Mucosa of descending colon (tissue), 3 donors: ENCODE results near the gene WDR93. TPM values are rescaled to one million over a fixed set of nuclear protein-coding genes. Genes with fewer than 3 reads are reported as not detected.
A peak's percentile ranks its signal among the peaks of the same experiment; 100 is the strongest.

Experiments
- ATAC-seq: fragments of 200-7000 bp; cut with Tn5 transposase; one replicate; pipeline ENCODE4 v1.9.1; 2020; ENCODE audit warnings: mild to moderate bottlenecking, moderate library complexity
- DNase-seq, 3 donors: peaks; one replicate each; pipeline ENCODE4 v3.0.0-alpha.2; 2020
- H3K36me3 ChIP-seq: fragments of 200-600 bp; one replicate; pipeline ENCODE4 v1.8.0; 2021; ENCODE audit warnings: low read depth, mild to moderate bottlenecking
- H3K4me1 ChIP-seq: fragments of 200-600 bp; one replicate; pipeline ENCODE4 v1.8.0; 2021; ENCODE audit warnings: low read depth, mild to moderate bottlenecking
- H3K4me3 ChIP-seq: fragments of 200-600 bp; one replicate; pipeline ENCODE4 v1.8.0; 2021; ENCODE audit warnings: mild to moderate bottlenecking
- H3K9me3 ChIP-seq: fragments of 200-600 bp; one replicate; pipeline ENCODE4 v1.8.0; 2021; ENCODE audit warnings: mild to moderate bottlenecking
- intact Hi-C, 2 donors: fragments of 100-400 bp; cut with DNase I in 1 of 2; cut with micrococcal nuclease in 1 of 2; formaldehyde crosslinking; loops; one replicate each; pipeline versions ENCODE4 v1.11.0 to v1.11.1; 2022; cut with DNase I, micrococcal nuclease
- total RNA-seq, 3 donors: library from RNA; stranded (reverse); fragmentation: NEBNext Ultra II Directional in 2 of 3; extraction: Animal tissue kit (Norgen Biotek cat#: 25700) in 2 of 3; gene quantifications; one replicate each; pipeline versions ENCODE4 v1.2.1 to v1.2.4, GENCODE V29; 2021 to 2023
- TF ChIP-seq, protein P1 (sequence below): fragments of 200-600 bp; IDR thresholded peaks from one replicate; pipeline ENCODE4 v1.8.0; 2022; ENCODE audit warnings: antibody characterized with exemption, mild to moderate bottlenecking
- donor health status: DM: no; HTN: no; CAD: no; lungs with moderate emphysema.
- donor health status: DM: no; HTN: no; CAD: no.
- donor health status: DM: no; HTN: yes; CAD: no.

The WDR93 gene
- total RNA-seq, 3 donors from 2014 or later: 0.14 TPM; not detected in 2

DNA sequence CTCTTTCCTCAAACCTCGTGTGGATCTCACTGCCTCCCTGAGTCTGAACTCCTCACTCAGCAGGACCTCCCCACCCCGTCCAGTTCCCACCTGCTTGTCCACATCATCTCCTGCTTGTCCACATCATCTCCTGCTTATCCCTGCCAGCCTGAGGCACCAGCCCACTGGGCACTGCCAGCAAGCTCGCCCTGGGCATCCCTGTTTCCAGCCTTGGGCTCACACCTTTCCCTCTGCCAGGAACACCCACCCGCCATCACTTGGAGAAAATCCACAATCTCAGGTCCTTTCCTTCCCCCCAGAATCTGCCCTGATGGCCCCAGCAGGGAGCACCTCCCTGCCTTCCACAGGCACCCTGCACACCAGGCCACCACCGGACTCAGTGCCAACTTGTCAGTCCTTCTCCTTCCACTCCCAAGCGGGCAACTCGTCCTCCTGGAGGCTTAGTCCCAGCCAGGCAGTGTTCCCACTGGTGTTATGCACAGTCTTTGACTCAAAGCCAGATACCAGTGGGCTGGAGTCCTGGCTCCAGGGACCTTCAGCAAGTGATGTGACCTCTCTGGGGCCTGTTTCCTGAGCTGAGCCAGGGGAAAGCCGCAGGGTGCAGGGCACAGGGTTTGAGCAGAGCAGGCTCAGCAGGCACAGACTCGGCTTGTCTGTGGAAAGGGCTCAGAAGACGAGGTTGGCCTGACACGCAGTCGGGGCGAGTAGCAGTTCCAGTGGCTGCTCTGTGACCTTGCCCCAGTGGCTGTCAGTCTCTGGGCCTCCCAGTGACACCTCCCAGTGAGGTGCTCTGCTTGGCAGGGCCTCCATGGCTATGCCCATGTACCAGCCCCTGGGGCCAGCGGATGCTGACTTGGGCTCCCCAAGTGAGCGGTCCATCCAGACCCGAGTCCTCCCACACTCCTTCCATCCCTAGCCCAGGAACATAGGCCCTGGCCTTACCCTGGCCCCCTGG, 76.0 kb downstream of the WDR93 start:
- TF ChIP-seq, protein P1, sequence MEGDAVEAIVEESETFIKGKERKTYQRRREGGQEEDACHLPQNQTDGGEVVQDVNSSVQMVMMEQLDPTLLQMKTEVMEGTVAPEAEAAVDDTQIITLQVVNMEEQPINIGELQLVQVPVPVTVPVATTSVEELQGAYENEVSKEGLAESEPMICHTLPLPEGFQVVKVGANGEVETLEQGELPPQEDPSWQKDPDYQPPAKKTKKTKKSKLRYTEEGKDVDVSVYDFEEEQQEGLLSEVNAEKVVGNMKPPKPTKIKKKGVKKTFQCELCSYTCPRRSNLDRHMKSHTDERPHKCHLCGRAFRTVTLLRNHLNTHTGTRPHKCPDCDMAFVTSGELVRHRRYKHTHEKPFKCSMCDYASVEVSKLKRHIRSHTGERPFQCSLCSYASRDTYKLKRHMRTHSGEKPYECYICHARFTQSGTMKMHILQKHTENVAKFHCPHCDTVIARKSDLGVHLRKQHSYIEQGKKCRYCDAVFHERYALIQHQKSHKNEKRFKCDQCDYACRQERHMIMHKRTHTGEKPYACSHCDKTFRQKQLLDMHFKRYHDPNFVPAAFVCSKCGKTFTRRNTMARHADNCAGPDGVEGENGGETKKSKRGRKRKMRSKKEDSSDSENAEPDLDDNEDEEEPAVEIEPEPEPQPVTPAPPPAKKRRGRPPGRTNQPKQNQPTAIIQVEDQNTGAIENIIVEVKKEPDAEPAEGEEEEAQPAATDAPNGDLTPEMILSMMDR: no peak
- Histone ChIP-seq H3K9me3 (no peaks in the 10 kb centered on the region), H3K4me1 (peaks cover 11% of the 10 kb centered on the region), H3K4me3 (no peak overlapping the region), H3K36me3 (no peaks in the 10 kb centered on the region)
- ATAC-seq: no peak
- intact Hi-C loops: no loop called here
- peak in 1 of 3 donors; percentile 46 for DNase-seq

DNA sequence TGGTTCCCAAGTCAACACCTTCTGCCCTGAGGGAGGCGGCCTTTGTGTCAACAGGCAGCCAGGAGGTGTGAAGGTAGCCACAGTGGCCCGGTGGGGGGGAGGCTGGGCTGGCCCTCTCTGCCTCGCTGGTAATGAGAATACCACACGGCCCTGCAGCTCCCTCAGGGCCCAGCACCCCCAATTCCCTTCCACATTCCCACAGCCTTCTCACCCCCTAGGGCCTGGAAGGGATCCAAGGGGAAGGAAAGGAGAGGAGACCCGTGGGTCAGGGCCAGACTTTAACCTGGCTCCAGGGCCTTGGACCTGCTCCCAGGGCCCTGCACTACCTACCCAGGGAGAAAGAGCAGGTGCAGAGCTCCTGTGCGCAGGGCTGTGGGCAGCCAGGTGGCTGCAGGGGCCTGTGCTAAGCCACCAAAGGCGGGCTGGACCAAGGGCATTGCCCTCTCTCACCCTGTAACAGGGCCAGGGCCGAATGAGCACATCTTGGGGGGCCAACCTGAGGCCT, 76.9 kb downstream of the WDR93 start:
- TF ChIP-seq, protein P1: no peak
- Histone ChIP-seq H3K4me3 (no peak overlapping the region), H3K36me3 (no peaks in the 10 kb centered on the region), H3K4me1 (peaks cover 5% of the 10 kb centered on the region), H3K9me3 (no peaks in the 10 kb centered on the region)
- ATAC-seq (peak; percentile 47), DNase-seq (peak in 2 of 3 donors; percentile 35 to 51)
- intact Hi-C loops: no loop called here

DNA sequence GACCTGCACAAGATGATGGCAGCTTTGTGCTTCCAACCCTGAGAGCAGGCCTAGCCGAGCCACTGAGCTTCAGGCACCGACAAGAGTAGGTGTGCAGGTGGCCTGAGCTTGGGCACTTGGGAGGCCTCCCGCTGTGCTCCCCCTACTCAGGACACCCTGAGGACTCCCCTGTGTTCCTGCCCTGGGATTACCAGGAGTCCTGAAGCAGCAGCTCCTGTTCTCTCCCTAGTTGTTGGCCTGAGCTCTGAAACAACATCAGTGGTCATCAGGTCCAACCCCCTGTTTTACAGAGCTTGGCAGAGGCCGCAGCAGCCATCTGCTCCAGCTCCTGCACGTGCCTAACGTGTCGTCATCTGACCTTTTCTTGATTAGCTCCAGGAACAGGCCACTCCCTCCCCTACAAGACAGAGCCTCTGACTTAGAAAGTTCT, 77.5 kb downstream of the WDR93 start:
- no peaks in the 10 kb centered on the region for H3K4me1 ChIP-seq
- ATAC-seq (peak; percentile 80), DNase-seq (peak; percentile 61 to 66 (median 63))
- H3K36me3 ChIP-seq: no peaks in the 10 kb centered on the region
- H3K4me3 ChIP-seq: no peak overlapping the region
- intact Hi-C loops: no loop called here
- TF ChIP-seq, protein P1: no peak
- H3K9me3 ChIP-seq: no peaks in the 10 kb centered on the region

DNA sequence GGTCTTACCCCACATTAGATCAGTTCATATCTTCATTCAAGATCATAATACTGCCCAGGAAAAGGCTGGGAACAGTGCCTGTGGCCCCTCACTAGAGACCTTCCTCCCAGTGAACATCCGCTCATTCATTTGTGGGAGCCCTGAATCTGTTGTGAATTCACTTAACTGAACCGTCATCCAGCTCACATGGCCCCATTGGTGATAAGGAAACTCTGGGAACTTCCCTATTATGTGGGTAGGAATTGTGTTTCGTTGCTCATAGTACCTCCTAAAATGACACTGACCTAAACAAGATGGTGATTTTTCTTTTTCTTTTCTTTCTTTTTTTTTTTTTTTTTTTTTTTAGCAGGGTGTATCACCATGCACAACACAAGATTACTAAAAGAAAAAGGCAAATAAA, 78.8 kb downstream of the WDR93 start:
- Histone ChIP-seq H3K4me3 (no peak overlapping the region), H3K4me1 (no peaks in the 10 kb centered on the region), H3K36me3 (no peaks in the 10 kb centered on the region), H3K9me3 (no peaks in the 10 kb centered on the region)
- no peak for DNase-seq
- no peak for ATAC-seq
- intact Hi-C loops: no loop called here
- TF ChIP-seq, protein P1: no peak

DNA sequence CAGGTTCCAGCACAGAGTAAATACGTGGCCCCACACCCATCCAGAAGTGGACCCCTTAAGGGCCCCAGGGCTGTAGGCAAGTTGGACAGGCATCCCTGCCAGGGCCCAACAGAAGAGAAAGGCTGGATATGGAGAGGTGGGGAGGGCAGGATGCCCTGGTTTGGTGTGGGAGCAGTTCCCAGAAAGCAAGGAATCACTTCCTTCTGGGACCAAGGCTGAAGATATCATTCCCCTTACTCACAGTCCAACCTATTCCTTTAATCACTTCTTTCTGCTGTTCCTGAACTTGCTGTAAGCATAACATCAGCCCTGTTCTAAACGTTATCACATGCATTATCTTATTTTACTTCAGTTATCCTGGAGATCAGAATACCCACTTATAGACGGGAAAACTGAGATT, 79.4 kb downstream of the WDR93 start:
- Histone ChIP-seq H3K36me3 (no peaks in the 10 kb centered on the region), H3K4me1 (no peaks in the 10 kb centered on the region), H3K4me3 (no peak overlapping the region), H3K9me3 (no peaks in the 10 kb centered on the region)
- ATAC-seq (no peak), DNase-seq (peak in 2 of 3 donors; percentile 7 to 18)
- TF ChIP-seq, protein P1: no peak
- intact Hi-C loops: no loop called here
